Erythroblast (primary cell): ENCODE data around the gene CT83.

Experiments
- GATA1 ChIP-seq: IDR thresholded peaks from 2 replicates; pipeline ENCODE4 v1.6.1; 2011; ENCODE audit warnings: low read depth, mild to moderate bottlenecking, control low read depth, low read length, moderate library complexity
- POLR2A ChIP-seq: IDR thresholded peaks from 2 replicates; pipeline ENCODE4 v1.6.1; 2011; ENCODE audit warnings: mild to moderate bottlenecking, low read length

DNA sequence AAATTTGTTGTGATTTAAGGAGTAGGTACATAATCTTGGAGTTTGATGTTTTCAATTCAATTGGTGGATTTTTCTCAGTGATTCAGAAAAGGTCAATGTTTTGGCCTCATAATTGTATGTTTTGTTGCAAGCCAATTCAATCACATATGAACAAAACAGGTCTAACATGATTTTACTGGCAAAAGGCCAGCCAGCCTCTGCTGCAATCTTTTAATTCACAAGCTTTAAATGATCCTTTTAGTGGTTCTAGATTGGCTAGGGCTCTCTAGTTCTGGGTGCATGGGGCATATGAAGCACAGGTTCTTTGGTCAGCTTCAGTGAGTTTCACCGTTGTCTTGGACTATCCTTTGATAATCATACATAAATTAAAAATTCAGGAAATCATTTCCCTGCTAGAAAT is 45.6 kb downstream of the CT83 start:
- TF ChIP-seq POLR2A (no peak), GATA1 (no peak)
